OCI-LY1 (cell line): ENCODE measurements around the gene TECR.
"Not testable (repeated sequence)": the region's sequence is repeated elsewhere in the genome, so short reads cannot be mapped to it uniquely, and the experiment has no call there.

Experiments used
- H2AFZ ChIP-seq: fragments of 200-600 bp; sonication (generic), shearing (Covaris generic); 2 replicates; pipeline ENCODE4 v1.6.0; 2014; ENCODE audit warnings: antibody characterized with exemption, mild to moderate bottlenecking, low read length
- H3F3A ChIP-seq: fragments of 200-600 bp; sonication (generic), shearing (Covaris generic); 2 replicates; pipeline ENCODE4 v1.6.0; 2014; ENCODE audit warnings: mild to moderate bottlenecking, antibody characterized with exemption, low read length, moderate library complexity; ENCODE audit not compliant: insufficient read depth
- H3K27ac ChIP-seq: fragments of 200-600 bp; sonication (generic); 2 replicates; pipeline ENCODE4 v1.5.1; 2014; ENCODE audit warnings: low read length, mixed run types, mild to moderate bottlenecking, low read depth; ENCODE audit not compliant: poor library complexity, severe bottlenecking
- H3K27me3 ChIP-seq: fragments of 200-600 bp; sonication (generic); 2 replicates; pipeline ENCODE4 v1.6.0; 2014; ENCODE audit warnings: antibody characterized with exemption, mild to moderate bottlenecking, low read length, moderate library complexity; ENCODE audit not compliant: insufficient read depth
- H3K36me3 ChIP-seq: fragments of 200-600 bp; sonication (generic); 2 replicates; pipeline ENCODE4 v1.6.1; 2014; ENCODE audit warnings: mild to moderate bottlenecking, antibody characterized with exemption, low read length, moderate library complexity, mixed read lengths; ENCODE audit not compliant: insufficient read depth
- H3K4me1 ChIP-seq: fragments of 200-600 bp; sonication (generic); 2 replicates; pipeline ENCODE4 v1.5.1; 2014; ENCODE audit warnings: mild to moderate bottlenecking, low read length, moderate library complexity; ENCODE audit not compliant: insufficient read depth, severe bottlenecking
- H3K4me2 ChIP-seq: fragments of 200-600 bp; sonication (generic), shearing (Covaris generic); 2 replicates; pipeline ENCODE4 v1.6.1; 2014; ENCODE audit warnings: low read length
- H3K4me3 ChIP-seq: fragments of 200-600 bp; sonication (generic); 2 replicates; pipeline ENCODE4 v1.5.1; 2014; ENCODE audit warnings: low read length, low read depth, mild to moderate bottlenecking, mixed read lengths; ENCODE audit not compliant: poor library complexity, severe bottlenecking
- H3K79me2 ChIP-seq: fragments of 200-600 bp; shearing (Covaris generic); 2 replicates; pipeline ENCODE4 v1.6.1; 2016; ENCODE audit warnings: mixed run types, low read length, mixed read lengths; ENCODE audit not compliant: insufficient read depth
- H3K9ac ChIP-seq: fragments of 200-600 bp; sonication (generic), shearing (Covaris generic); 2 replicates; pipeline ENCODE4 v1.6.1; 2014; ENCODE audit warnings: mild to moderate bottlenecking, low read length, mixed read lengths
- H3K9me2 ChIP-seq: fragments of 200-600 bp; sonication (generic), shearing (Covaris generic); 2 replicates; pipeline ENCODE4 v1.6.1; 2014; ENCODE audit warnings: low read depth, mild to moderate bottlenecking, low read length, mixed read lengths
- H3K9me3 ChIP-seq: fragments of 200-600 bp; shearing (Covaris generic); 2 replicates; pipeline ENCODE4 v1.6.1; 2014; ENCODE audit warnings: low read length, mixed read lengths
- H4K20me1 ChIP-seq: fragments of 200-600 bp; sonication (generic), shearing (Covaris generic); 2 replicates; pipeline ENCODE4 v1.6.0; 2016; ENCODE audit warnings: mild to moderate bottlenecking, low read length; ENCODE audit not compliant: insufficient read depth
- CTCF ChIP-seq: fragments of 200-600 bp; sonication (generic), shearing (Covaris generic); IDR thresholded peaks from 2 replicates; pipeline ENCODE4 v1.5.1; 2017; ENCODE audit warnings: mild to moderate bottlenecking, antibody characterized with exemption, low read length, moderate library complexity, mixed read lengths
- EZH2 ChIP-seq: fragments of 200-600 bp; sonication (generic), shearing (Covaris generic); IDR thresholded peaks from 2 replicates; pipeline ENCODE4 v1.8.0; 2017; ENCODE audit warnings: borderline replicate concordance, mixed run types, mild to moderate bottlenecking, antibody characterized with exemption, low read length, moderate library complexity, mixed read lengths

TECR gene

DNA sequence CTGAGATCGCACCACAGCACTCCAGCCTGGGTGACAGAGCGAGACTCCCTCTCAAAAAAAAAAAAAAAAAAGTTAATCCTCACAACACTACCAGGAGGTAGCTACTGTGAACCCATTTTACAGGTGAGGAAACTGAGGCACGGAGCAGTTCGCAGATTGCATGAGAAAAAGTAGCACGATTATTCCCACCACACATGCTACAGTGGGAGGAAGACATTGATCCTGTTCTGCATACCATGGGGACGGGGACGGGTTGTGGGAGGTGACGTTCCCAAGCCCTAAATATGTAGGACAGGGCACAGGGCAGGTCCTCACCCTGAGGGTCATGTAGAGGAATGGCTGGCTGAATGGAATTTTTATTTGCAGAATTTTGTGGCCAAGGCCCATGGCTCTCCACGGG lies 77.2 kb downstream of the TECR start:
- H3K4me3 ChIP-seq = no peak overlapping the region
- no peaks in the 10 kb centered on the region for H3K79me2 ChIP-seq
- H3K36me3 ChIP-seq = peaks cover 15% of the 10 kb centered on the region
- peaks cover 29% of the 10 kb centered on the region for H3K4me1 ChIP-seq
- no peaks in the 10 kb centered on the region for H3K9me3 ChIP-seq
- no peak overlapping the region for H3K9ac ChIP-seq
- TF ChIP-seq CTCF (no peak), EZH2 (no peak)
- peaks cover 4% of the 10 kb centered on the region; the same call in 1 of the 2 replicates for H3F3A ChIP-seq
- H3K9me2 ChIP-seq = no peaks in the 10 kb centered on the region
- no peaks in the 10 kb centered on the region for H4K20me1 ChIP-seq
- H2AFZ ChIP-seq = no peak overlapping the region
- no peak overlapping the region for H3K4me2 ChIP-seq
- no peaks in the 10 kb centered on the region for H3K27me3 ChIP-seq
- no peak overlapping the region for H3K27ac ChIP-seq

DNA sequence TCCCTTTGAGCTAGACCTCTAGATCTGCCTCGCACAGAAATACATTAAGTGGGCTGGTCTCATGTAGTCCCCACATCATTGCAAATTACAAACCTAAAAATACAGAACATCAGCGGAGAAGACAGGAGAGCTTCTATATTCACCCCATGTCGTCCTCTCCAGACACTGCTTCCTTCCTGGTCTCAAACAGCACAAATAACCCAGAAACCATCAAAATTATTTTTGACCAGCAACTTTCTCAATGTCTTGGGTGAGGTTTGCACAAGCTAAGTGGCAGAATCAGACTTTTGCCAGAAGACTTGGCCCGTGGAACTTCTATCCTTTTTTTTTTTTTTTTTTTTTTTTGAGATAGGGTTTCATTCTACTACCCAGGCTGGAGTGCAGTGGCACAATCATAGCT lies 81.7 kb downstream of the TECR start:
- H3K79me2 ChIP-seq = no peaks in the 10 kb centered on the region
- TF ChIP-seq CTCF (no peak), EZH2 (no peak)

GRCh38 chr19:14612242-14612641 lies 82.8 kb downstream of the TECR start:
- peaks cover 20% of the 10 kb centered on the region for H3K4me1 ChIP-seq
- H3K27me3 ChIP-seq, H3K27ac ChIP-seq, H3F3A ChIP-seq, H3K9ac ChIP-seq, H3K9me3 ChIP-seq, H3K4me2 ChIP-seq, H4K20me1 ChIP-seq, H3K9me2 ChIP-seq, H3K36me3 ChIP-seq, H3K79me2 ChIP-seq, H3K4me3 ChIP-seq, H2AFZ ChIP-seq: not testable (repeated sequence)

More for the DNA sequence above, 81.7 kb downstream of the TECR start:
- H3K27me3 ChIP-seq = no peaks in the 10 kb centered on the region
- H3K4me2 ChIP-seq = no peak overlapping the region
- H2AFZ ChIP-seq = no peak overlapping the region
- no peak overlapping the region for H3K9ac ChIP-seq
- H3F3A ChIP-seq = 0 out of 2 replicates have a peak, but pooled peaks cover 5% of the 10 kb centered on the region
- H3K9me3 ChIP-seq = no peaks in the 10 kb centered on the region
- no peaks in the 10 kb centered on the region for H4K20me1 ChIP-seq
- no peak overlapping the region for H3K27ac ChIP-seq
- H3K9me2 ChIP-seq = no peaks in the 10 kb centered on the region
- H3K36me3 ChIP-seq = peaks cover 5% of the 10 kb centered on the region; the same call in 1 of the 2 replicates
- H3K4me1 ChIP-seq = peaks cover 22% of the 10 kb centered on the region
- H3K4me3 ChIP-seq = no peak overlapping the region

GRCh38 chr19:14612657-14613056 lies 83.3 kb downstream of the TECR start:
- H3K9me2 ChIP-seq = no peaks in the 10 kb centered on the region
- TF ChIP-seq CTCF = no peak
- TF ChIP-seq EZH2 = no peak
- H3K36me3 ChIP-seq = peaks cover 5% of the 10 kb centered on the region; the same call in 1 of the 2 replicates
- no peaks in the 10 kb centered on the region for H3K27me3 ChIP-seq
- H3K4me1 ChIP-seq = peaks cover 20% of the 10 kb centered on the region
- no peak overlapping the region for H3K4me3 ChIP-seq
- H3K9me3 ChIP-seq = no peaks in the 10 kb centered on the region
- no peaks in the 10 kb centered on the region for H4K20me1 ChIP-seq
- H2AFZ ChIP-seq = no peak overlapping the region
- H3K27ac ChIP-seq = no peak overlapping the region
- no peak overlapping the region for H3K4me2 ChIP-seq
- 0 out of 2 replicates have a peak, but pooled peaks cover 5% of the 10 kb centered on the region for H3F3A ChIP-seq
- H3K79me2 ChIP-seq = no peaks in the 10 kb centered on the region
- H3K9ac ChIP-seq = no peak overlapping the region

GRCh38 chr19:14613399-14614098 lies 84.2 kb downstream of the TECR start:
- not testable (repeated sequence) for H2AFZ ChIP-seq, H3K4me2 ChIP-seq, H3K9me2 ChIP-seq, H3K9ac ChIP-seq, H3K36me3 ChIP-seq, H3K79me2 ChIP-seq, H3K4me3 ChIP-seq, H3F3A ChIP-seq, H3K9me3 ChIP-seq, H4K20me1 ChIP-seq, H3K27me3 ChIP-seq
- Histone ChIP-seq H3K4me1 (peaks cover 20% of the 10 kb centered on the region), H3K27ac (peak overlapping the region; percentile 74)
